Measurements from ENCODE around the gene ZYG11A.

DNA sequence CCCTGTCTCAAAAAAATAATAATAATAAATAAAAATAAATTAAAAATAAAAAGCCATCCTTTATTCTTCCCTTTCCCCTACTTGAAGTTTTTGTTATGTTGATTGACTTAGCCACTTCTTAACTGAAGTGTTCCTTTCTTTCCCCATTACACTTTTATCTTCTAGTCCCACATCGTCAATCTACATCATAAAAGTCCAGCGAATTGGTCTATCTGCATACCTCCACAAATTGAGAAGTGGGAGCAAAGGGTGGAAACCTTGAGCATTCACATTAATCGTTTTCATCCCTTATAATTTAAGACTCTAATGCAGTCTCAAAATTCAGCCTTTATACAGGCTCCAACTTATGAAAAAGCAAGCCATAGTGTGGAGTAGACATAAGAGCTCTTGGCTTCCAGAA, 6.5 kb upstream of the ZYG11A start:
- TF ChIP-seq POLR2A (IDR thresholded peaks at IDR 0.05; ENCODE audit: low read depth) (no peak), CTCF (IDR thresholded peaks at IDR 0.05) (no peak), EP300 (IDR thresholded peaks at IDR 0.05) (no peak)

All from esophagus muscularis mucosa (tissue), 4 donors.